Measurements from ENCODE around the gene EIF4E1B.

DNA sequence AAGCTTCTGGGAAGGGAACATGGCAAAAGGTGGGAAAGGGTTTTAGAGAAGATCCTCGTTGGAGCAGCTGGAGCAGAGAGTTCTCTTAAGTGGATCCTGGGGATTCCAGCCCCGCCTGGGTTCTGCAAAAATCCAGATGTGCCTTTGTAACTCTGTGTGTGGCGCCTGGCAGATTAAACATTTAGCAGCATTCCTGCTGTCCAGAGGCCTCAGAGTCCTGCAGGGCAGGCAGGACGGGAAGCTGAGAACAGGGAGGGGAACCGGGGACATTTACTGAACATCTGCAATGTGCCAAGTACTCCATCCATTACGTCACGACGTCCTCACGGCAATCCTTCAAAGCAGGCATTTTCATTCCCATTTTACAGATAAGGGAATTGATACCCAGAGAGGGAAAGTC is 6.0 kb downstream of the EIF4E1B start:
- TF ChIP-seq EZH2 (IDR thresholded peaks at IDR 0.05) (no peak), POLR2AphosphoS5 (IDR thresholded peaks at IDR 0.05; ENCODE audit: borderline replicate concordance, low read depth, low read length) (no peak), FOXP2 (optimal IDR thresholded peaks at IDR 0.05; ENCODE audit: control extremely low read depth, extremely low read length, insufficient read depth) (no peak)

All from SK-N-MC (cell line).